ENCODE measurements around the gene RAB7A. TPM values are rescaled to one million over a fixed set of nuclear protein-coding genes. Genes with fewer than 3 reads are reported as not detected.

The RAB7A gene
- total RNA-seq, 1 experiment from 2014 or later, result 284 TPM

- TF ChIP-seq CTCF (IDR thresholded peaks at IDR 0.05; ENCODE audit: insufficient read depth in 1 of 2, low read depth in 1 of 2, low read length in 1 of 2, severe bottlenecking in 1 of 2, unreplicated experiment in 1 of 2), result no peak
- DNase-seq, result no peak
- H3K27me3 Mint-ChIP-seq (ENCODE audit: insufficient read depth, unreplicated experiment), result no peaks in the 10 kb centered on the region
- CTCF ChIA-PET, result no interaction called here
- Histone ChIP-seq H3K27me3 (replicated peaks; ENCODE audit: control insufficient read depth, insufficient read depth, low read length) (no peaks in the 10 kb centered on the region), H3K4me3 (ENCODE audit: low read depth, low read length) (no peak overlapping the region), H3K9me3 (no peaks in the 10 kb centered on the region; the same call in 1 of the 2 replicates), H3K36me3 (ENCODE audit: control insufficient read depth, insufficient read depth, low read length) (peaks cover 6% of the 10 kb centered on the region), H3K4me1 (no peaks in the 10 kb centered on the region)
- H3K4me3 Mint-ChIP-seq (ENCODE audit: unreplicated experiment), result no peak overlapping the region
- no peaks in the 10 kb centered on the region for H3K9me3 Mint-ChIP-seq (ENCODE audit: unreplicated experiment)
- peaks cover 67% of the 10 kb centered on the region for H3K36me3 Mint-ChIP-seq (ENCODE audit: insufficient read depth, unreplicated experiment)
- intact Hi-C loops (cut with micrococcal nuclease; ENCODE audit: unreplicated experiment), result no loop called here
- POLR2A ChIA-PET, result no interaction called here
- no peaks in the 10 kb centered on the region for H3K4me1 Mint-ChIP-seq (ENCODE audit: low read depth, unreplicated experiment)
- BruUV-seq (replicated peaks), result no TSS peak
- no peak overlapping the region for H3K27ac Mint-ChIP-seq (ENCODE audit: unreplicated experiment)
Observed at GRCh38 chr3:128742821-128743594, 17.0 kb downstream of the RAB7A start.

- intact Hi-C loops (cut with micrococcal nuclease; ENCODE audit: unreplicated experiment), result no loop called here
- POLR2A ChIA-PET, result interaction anchor here (1.1 kb wide), 1 partner anchor 65 kb away, joined by 5 read pairs; no protein-coding TSS in a partner anchor
Observed at GRCh38 chr3:128745742-128746141, 19.8 kb downstream of the RAB7A start.

GRCh38 chr3:128746881-128747280 is 20.9 kb downstream of the RAB7A start:
- Histone ChIP-seq H3K36me3 (ENCODE audit: control insufficient read depth, insufficient read depth, low read length) (peaks cover 5% of the 10 kb centered on the region; the same call in 1 of the 2 replicates), H3K27me3 (replicated peaks; ENCODE audit: control insufficient read depth, insufficient read depth, low read length) (no peaks in the 10 kb centered on the region), H3K9me3 (no peaks in the 10 kb centered on the region; the same call in 1 of the 2 replicates), H3K4me3 (ENCODE audit: low read depth, low read length) (no peak overlapping the region), H3K4me1 (no peaks in the 10 kb centered on the region)
- peaks cover 47% of the 10 kb centered on the region for H3K36me3 Mint-ChIP-seq (ENCODE audit: insufficient read depth, unreplicated experiment)
- H3K4me3 Mint-ChIP-seq (ENCODE audit: unreplicated experiment), result no peak overlapping the region
- H3K4me1 Mint-ChIP-seq (ENCODE audit: low read depth, unreplicated experiment), result no peaks in the 10 kb centered on the region
- H3K27ac Mint-ChIP-seq (ENCODE audit: unreplicated experiment), result no peak overlapping the region
- no TSS peak for BruUV-seq (replicated peaks)
- CTCF ChIA-PET, result interaction anchor here (1.8 kb wide), 1 partner anchor 67 kb away, joined by 8 read pairs; no protein-coding TSS in a partner anchor
- no peaks in the 10 kb centered on the region for H3K27me3 Mint-ChIP-seq (ENCODE audit: insufficient read depth, unreplicated experiment)
- POLR2A ChIA-PET, result no interaction called here
- no peak for DNase-seq
- peaks cover 12% of the 10 kb centered on the region for H3K9me3 Mint-ChIP-seq (ENCODE audit: unreplicated experiment)
- intact Hi-C loops (cut with micrococcal nuclease; ENCODE audit: unreplicated experiment), result no loop called here
- no peak for TF ChIP-seq CTCF (IDR thresholded peaks at IDR 0.05; ENCODE audit: insufficient read depth in 1 of 2, low read depth in 1 of 2, low read length in 1 of 2, severe bottlenecking in 1 of 2, unreplicated experiment in 1 of 2)

More at GRCh38 chr3:128745742-128746141, 19.8 kb downstream of the RAB7A start:
- CTCF ChIA-PET, result interaction anchor here (1.8 kb wide), 1 partner anchor 65 kb away, joined by 8 read pairs; no protein-coding TSS in a partner anchor
- Histone ChIP-seq H3K4me1 (no peaks in the 10 kb centered on the region), H3K9me3 (no peaks in the 10 kb centered on the region; the same call in 1 of the 2 replicates), H3K36me3 (ENCODE audit: control insufficient read depth, insufficient read depth, low read length) (peaks cover 6% of the 10 kb centered on the region), H3K27me3 (replicated peaks; ENCODE audit: control insufficient read depth, insufficient read depth, low read length) (no peaks in the 10 kb centered on the region), H3K4me3 (ENCODE audit: low read depth, low read length) (no peak overlapping the region)
- Mint-ChIP-seq H3K36me3 (ENCODE audit: insufficient read depth, unreplicated experiment) (peaks cover 56% of the 10 kb centered on the region), H3K27ac (ENCODE audit: unreplicated experiment) (no peak overlapping the region), H3K4me1 (ENCODE audit: low read depth, unreplicated experiment) (no peaks in the 10 kb centered on the region), H3K4me3 (ENCODE audit: unreplicated experiment) (no peak overlapping the region), H3K9me3 (ENCODE audit: unreplicated experiment) (peaks cover 12% of the 10 kb centered on the region), H3K27me3 (ENCODE audit: insufficient read depth, unreplicated experiment) (no peaks in the 10 kb centered on the region)
- no peak for TF ChIP-seq CTCF (IDR thresholded peaks at IDR 0.05; ENCODE audit: insufficient read depth in 1 of 2, low read depth in 1 of 2, low read length in 1 of 2, severe bottlenecking in 1 of 2, unreplicated experiment in 1 of 2)
- no TSS peak for BruUV-seq (replicated peaks)
- peak in 1 of 2 experiments; percentile 10 for DNase-seq

All from Caco-2 (cell line).